Activated T-helper 1 cell treated with anti-CD3 and anti-CD28 coated beads, Interleukin-12 subunit alpha, Interleukin-12 subunit beta, Interleukin-2, Interleukin-4 antibody, amounts not matched to agents 30 ng/mL and 10 ng/mL and 1 ng/mL, durations not matched to agents 14 hours and 24 hours and 36 hours (primary cell): Measurements from ENCODE around the gene WNT1. TPM values are rescaled to one million over a fixed set of nuclear protein-coding genes. Genes with fewer than 3 reads are reported as not detected.

Experiments used
- DNase-seq: peaks from one replicate; pipeline ENCODE4 v3.0.0; 2021; ENCODE audit warnings: low spot score
- H3K27ac Mint-ChIP-seq: one replicate; pipeline ENCODE4 v1.8.0; 2021; ENCODE audit warnings: mild to moderate bottlenecking, mixed read lengths
- H3K27me3 Mint-ChIP-seq: one replicate; pipeline ENCODE4 v1.8.0; 2022; ENCODE audit warnings: mild to moderate bottlenecking, moderate library complexity, mixed read lengths; ENCODE audit not compliant: insufficient read depth
- H3K36me3 Mint-ChIP-seq: one replicate; pipeline ENCODE4 v1.8.0; 2021; ENCODE audit warnings: low read depth, mixed read lengths
- H3K4me1 Mint-ChIP-seq: one replicate; pipeline ENCODE4 v1.8.0; 2021; ENCODE audit warnings: low read depth, mixed read lengths
- H3K4me3 Mint-ChIP-seq: one replicate; pipeline ENCODE4 v1.8.0; 2021; ENCODE audit warnings: mild to moderate bottlenecking, moderate library complexity, mixed read lengths
- H3K9me3 Mint-ChIP-seq: one replicate; pipeline ENCODE4 v1.8.0; 2021; ENCODE audit warnings: mixed read lengths
- intact Hi-C: fragments of 100-400 bp; cut with micrococcal nuclease; formaldehyde crosslinking; loops from one replicate; pipeline ENCODE4 v1.15.1; 2024
- total RNA-seq: library from RNA; stranded (reverse); gene quantifications from 2 replicates; pipeline ENCODE4 v1.2.3, GENCODE V29; 2022

Gene WNT1
- total RNA-seq, 1 donor from 2014 or later, result 0.21 TPM

DNA sequence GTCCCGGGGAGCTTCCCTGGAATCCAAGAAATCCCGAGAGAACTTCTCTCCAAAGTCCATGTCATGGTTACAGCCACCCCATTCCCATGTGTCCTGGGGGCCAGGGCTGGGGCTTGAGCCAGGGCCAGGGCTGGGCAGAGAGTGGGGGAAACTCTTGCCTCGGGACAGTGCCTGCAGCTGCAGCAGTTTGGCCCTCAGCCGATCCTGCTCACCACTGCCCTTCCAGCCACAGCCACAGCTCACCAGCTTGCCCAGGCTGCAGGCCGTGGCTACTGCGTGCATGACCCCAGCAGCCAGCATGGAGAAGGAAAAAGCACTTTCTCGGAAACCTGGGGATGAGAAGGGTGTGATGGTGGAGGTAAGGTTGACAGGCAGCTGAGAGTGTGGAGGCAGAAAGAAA lies 10.1 kb upstream of the WNT1 start:
- peaks cover 58% of the 10 kb centered on the region for H3K27me3 Mint-ChIP-seq
- H3K4me3 Mint-ChIP-seq, result no peak overlapping the region
- intact Hi-C loops, result no loop called here
- no peak overlapping the region for H3K27ac Mint-ChIP-seq
- H3K4me1 Mint-ChIP-seq, result peaks cover 35% of the 10 kb centered on the region
- no peak for DNase-seq
- H3K36me3 Mint-ChIP-seq, result no peaks in the 10 kb centered on the region
- no peaks in the 10 kb centered on the region for H3K9me3 Mint-ChIP-seq

DNA sequence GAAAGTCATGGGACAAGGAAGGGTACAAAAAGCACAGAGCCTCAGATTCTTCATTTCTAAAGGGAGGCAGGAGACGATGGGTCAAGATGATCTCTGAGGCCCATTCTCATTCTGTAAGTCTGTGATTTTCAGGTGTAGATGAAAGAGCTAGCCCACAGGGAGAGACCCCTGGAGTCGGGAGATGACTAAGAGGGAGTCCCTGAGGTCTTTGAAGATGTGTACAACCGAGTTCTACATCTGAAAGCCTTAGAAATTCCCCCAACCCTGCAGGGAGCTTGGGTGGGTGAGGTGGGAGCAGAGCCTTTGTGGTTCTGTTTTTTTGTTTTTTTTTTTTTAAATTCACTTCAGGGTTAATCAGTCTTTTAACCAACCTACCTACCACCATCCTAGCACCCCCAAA lies 9.7 kb upstream of the WNT1 start:
- DNase-seq, result no peak
- Mint-ChIP-seq H3K27ac (no peak overlapping the region), H3K27me3 (peaks cover 60% of the 10 kb centered on the region), H3K9me3 (no peaks in the 10 kb centered on the region), H3K4me3 (no peak overlapping the region), H3K36me3 (no peaks in the 10 kb centered on the region), H3K4me1 (peaks cover 37% of the 10 kb centered on the region)
- intact Hi-C loops, result no loop called here

DNA sequence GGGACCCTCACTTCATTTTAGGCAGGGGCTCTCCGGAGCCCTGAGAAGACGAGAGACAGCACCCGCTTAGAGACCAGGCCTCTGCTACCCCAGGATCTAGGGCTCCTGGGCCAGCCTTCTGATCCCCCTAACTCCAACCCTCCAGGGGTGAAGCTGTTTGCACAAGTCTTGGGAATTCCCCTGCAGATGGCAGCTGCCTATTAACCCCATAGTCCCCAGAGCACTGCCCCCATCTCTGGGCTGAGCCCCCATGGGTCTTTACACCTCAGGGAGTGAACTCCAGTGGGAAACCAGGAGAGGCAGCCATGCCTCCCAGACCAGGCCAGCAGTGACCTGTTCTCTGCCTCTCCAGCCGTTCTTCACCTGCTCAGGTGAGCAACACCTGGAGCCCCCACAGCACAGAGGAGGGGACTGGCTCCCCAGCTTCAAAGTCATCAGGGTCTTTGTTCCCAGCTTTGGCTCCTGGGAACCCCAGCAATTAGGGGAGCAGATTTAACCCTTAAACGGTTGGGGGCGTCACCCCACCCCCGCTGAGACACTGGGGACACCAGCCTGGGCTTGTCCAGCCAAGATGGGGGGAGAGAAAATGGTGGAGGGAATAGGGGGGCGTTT lies 8.9 kb upstream of the WNT1 start:
- intact Hi-C loops, result no loop called here
- peaks cover 38% of the 10 kb centered on the region for H3K4me1 Mint-ChIP-seq
- peaks cover 67% of the 10 kb centered on the region for H3K27me3 Mint-ChIP-seq
- no peaks in the 10 kb centered on the region for H3K9me3 Mint-ChIP-seq
- H3K36me3 Mint-ChIP-seq, result no peaks in the 10 kb centered on the region
- no peak overlapping the region for H3K4me3 Mint-ChIP-seq
- peak overlapping the region; percentile 7 for H3K27ac Mint-ChIP-seq
- no peak for DNase-seq

DNA sequence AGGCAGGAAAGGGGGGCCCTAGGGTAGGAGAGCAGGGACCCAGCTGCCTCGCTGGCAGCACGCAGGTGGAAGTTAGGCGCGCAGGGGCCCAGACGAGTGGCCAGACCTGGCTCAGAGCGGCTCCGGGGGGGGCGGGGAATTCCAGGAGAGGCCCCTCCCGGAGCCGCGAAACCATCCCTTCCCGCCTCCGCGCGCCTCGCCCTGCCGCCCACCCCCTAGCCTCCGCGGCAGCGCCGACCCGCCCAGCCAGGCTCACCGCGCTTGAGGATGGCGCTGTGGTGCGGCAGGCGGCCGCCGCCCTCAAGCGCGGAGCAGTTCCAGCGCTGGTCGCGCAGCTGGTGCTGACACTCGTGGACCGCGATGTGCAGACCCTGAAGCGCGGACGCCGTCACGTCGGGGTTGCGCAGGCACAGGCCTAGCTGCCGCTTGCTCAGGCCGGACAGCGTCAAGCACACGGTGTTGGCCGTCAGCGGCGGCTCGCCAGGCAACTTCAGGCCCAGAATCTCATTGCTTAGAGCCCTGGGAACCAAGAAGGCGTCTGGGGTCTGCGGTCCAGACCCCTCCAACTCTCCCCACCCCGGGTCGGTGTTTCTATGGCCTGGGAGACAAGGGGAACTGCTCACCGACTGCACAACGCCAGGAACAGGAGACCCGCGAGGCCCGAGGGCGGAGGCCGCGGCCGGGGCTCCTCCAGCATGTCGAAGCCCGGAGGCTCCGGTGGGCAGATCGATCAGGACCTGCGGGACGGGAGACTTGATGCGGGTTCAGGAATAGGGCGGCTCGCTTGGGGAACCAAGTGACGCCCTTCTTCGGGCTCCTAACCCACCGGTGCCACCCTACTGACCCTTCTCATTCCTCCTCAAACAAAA lies 8.1 kb upstream of the WNT1 start:
- no peak for DNase-seq
- intact Hi-C loops, result no loop called here
- no peak overlapping the region for H3K4me3 Mint-ChIP-seq

DNA sequence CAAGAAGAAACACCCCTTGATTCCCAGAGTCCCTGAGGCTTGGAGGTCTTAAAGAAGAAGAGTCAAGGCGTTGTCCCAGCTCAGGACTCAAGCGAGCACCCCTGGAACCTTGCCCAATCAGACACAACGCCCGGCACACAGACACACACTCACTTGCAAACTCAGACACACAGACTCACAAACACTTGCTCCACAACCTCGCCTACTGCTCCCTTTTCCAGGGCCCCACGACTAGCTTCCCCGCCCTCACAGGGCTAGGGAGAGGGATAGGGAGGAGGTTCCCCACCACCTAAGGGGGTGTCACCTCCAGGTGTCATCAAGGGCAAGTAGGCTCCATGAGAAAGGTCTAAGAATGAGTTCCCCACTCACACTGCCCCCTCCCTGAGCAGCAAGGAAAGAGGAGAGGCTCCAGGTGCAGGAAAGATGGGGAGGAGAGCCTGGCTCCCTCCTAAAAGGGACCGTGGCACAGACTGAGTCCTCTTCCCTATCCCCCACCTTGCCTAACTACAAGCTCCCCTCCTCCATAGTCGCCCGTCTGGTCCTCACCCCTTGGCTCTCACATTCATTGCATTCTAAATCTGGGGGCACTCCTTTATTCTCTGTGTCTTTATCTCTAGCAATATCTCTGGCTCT lies 7.3 kb upstream of the WNT1 start:
- Mint-ChIP-seq H3K27ac (no peak overlapping the region), H3K4me1 (peaks cover 41% of the 10 kb centered on the region), H3K27me3 (peaks cover 70% of the 10 kb centered on the region), H3K4me3 (peak overlapping the region; percentile 31), H3K9me3 (no peaks in the 10 kb centered on the region), H3K36me3 (no peaks in the 10 kb centered on the region)
- no peak for DNase-seq
- intact Hi-C loops, result no loop called here

More for the DNA sequence above, 8.1 kb upstream of the WNT1 start:
- Mint-ChIP-seq H3K27ac (no peak overlapping the region), H3K36me3 (no peaks in the 10 kb centered on the region), H3K4me1 (peaks cover 41% of the 10 kb centered on the region), H3K9me3 (no peaks in the 10 kb centered on the region), H3K27me3 (peaks cover 71% of the 10 kb centered on the region)

DNA sequence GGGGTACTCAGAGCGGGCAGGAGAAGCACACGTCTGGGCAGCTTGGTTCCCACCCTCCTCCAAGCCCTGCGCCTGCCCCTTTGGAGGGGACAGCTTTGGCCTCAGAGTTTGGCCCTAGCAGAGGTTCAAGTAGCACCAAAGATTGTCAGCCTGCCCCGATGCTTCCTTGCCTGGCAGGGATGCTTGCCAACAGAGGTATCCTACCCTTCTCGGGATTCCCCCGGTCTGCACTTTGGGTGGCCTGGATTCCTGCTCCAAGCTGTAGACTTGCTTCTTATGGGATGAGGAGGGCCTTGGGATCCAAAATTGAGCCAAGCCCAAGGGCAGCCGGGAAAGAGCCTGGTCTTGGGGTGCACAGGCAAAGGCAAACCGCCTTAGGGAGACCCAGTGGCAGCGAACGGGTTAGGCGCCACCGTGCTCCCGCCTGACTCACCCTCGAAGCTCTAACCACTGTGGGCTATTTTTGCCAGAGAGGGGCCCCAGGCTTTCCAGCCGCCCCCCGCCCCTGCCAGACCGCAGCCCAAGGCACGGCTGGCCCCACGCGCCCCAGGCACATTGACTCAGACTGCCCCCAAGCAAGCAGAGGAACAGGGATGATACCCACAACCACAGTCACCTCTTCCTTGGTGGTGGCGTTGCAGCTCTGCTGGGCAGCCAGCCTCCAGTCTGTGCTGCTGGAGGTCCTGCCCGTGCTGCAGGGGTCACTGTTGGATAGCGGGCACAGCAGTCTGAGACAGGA lies 5.7 kb upstream of the WNT1 start:
- Mint-ChIP-seq H3K9me3 (no peaks in the 10 kb centered on the region), H3K27me3 (peaks cover 79% of the 10 kb centered on the region), H3K36me3 (no peaks in the 10 kb centered on the region), H3K4me1 (peaks cover 49% of the 10 kb centered on the region), H3K4me3 (peak overlapping the region; percentile 69), H3K27ac (peak overlapping the region; percentile 31)
- intact Hi-C loops, result loop anchor here (1.0 kb wide), 1 partner anchor 8 kb away; no protein-coding TSS in a partner anchor
- DNase-seq, result no peak

DNA sequence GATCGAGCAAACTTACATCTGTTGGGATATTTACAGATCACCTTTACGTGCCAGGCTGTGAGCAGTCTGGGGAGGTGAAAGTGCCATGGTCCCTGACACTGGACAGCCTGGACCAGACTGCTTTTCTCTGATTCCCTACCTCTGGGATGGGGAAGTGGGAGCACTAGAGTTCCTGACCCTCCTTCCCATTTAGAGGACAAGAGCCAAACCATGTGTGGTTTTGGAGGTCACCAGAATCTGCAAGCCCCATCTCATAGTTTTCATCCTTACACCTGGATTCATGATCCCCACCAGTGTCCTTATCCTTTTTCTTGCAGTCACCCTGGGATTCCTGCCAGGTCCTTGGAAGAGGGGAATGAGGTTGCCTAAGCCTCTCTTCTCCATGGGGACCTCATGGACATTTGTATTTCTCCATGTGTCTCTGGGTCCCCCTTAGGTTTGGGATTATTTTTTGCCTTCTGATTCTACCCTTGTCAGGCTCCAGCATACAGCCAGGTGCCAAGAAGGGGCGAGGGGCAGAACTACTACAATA lies 5.1 kb upstream of the WNT1 start:
- no peaks in the 10 kb centered on the region for H3K9me3 Mint-ChIP-seq

DNA sequence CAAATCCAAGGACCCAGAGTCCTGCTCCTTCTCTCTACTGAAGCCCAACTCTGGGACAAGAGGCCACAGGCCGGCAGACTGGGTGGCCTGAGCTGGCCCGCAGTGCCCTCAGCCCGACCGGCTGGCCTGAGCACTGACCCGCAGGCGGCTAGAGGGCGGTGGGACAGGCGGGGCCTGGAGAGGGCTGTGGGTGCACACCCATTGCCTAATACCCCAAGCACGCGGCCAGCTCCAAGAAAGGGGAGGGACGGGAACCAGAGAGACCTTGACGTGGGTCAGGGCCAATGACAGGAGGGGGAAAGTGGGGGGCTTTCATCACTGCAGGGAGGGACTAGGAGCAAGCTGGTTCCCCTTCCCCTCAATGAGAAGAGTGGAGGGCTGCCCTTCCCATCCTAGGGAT lies 4.6 kb upstream of the WNT1 start:
- Mint-ChIP-seq H3K36me3 (no peaks in the 10 kb centered on the region), H3K4me1 (peaks cover 55% of the 10 kb centered on the region), H3K9me3 (no peaks in the 10 kb centered on the region), H3K27me3 (peaks cover 73% of the 10 kb centered on the region), H3K27ac (no peak overlapping the region), H3K4me3 (no peak overlapping the region)
- intact Hi-C loops, result no loop called here
- no peak for DNase-seq

More for the DNA sequence above, 5.1 kb upstream of the WNT1 start:
- H3K27me3 Mint-ChIP-seq, result peaks cover 78% of the 10 kb centered on the region
- no peak overlapping the region for H3K4me3 Mint-ChIP-seq
- intact Hi-C loops, result loop anchor here (1.0 kb wide), 1 partner anchor 7 kb away; no protein-coding TSS in a partner anchor
- DNase-seq, result no peak
- no peaks in the 10 kb centered on the region for H3K36me3 Mint-ChIP-seq
- H3K27ac Mint-ChIP-seq, result no peak overlapping the region
- peaks cover 55% of the 10 kb centered on the region for H3K4me1 Mint-ChIP-seq

DNA sequence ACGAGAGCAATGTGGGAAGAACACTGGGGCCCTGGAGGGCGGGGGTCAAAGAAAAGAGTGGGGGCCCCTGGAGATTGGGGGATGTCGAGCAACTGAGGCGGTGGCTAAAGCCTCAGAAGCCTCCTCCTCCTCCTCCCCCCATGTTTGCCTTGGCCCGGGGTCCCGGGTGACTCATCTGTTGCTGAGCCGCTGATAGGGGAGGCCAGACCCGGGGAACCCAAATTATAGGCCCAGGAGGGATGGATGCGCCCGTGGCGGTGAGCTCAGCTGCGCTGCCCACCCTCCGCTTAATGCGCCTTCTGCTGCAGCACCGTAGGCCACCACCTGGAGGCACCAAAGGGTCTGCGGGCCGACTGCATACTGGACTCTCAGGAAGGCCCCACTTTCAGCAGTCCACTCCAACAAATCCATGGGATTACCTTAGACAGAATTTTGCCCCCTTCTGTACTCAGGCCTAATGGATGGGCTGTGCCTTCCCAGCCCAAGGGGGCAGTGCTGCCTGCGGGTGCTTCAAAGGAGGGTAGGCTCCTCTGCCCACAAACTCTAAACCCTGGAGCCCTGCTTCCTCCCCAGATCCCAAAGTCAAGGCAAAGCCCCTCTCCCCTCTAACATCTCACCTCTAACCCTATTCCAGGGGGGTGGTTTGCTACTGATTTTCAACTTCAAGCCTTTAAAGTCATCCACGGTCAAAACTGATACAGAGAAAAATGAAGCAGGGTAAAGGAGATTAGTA lies 4.0 kb upstream of the WNT1 start:
- no peaks in the 10 kb centered on the region for H3K9me3 Mint-ChIP-seq
- H3K4me1 Mint-ChIP-seq, result peaks cover 58% of the 10 kb centered on the region
- no peak for DNase-seq
- no peaks in the 10 kb centered on the region for H3K36me3 Mint-ChIP-seq
- H3K27ac Mint-ChIP-seq, result no peak overlapping the region
- peaks cover 73% of the 10 kb centered on the region for H3K27me3 Mint-ChIP-seq
- H3K4me3 Mint-ChIP-seq, result no peak overlapping the region
- intact Hi-C loops, result loop anchor here (2.0 kb wide), 1 partner anchor 15 kb away; no protein-coding TSS in a partner anchor

DNA sequence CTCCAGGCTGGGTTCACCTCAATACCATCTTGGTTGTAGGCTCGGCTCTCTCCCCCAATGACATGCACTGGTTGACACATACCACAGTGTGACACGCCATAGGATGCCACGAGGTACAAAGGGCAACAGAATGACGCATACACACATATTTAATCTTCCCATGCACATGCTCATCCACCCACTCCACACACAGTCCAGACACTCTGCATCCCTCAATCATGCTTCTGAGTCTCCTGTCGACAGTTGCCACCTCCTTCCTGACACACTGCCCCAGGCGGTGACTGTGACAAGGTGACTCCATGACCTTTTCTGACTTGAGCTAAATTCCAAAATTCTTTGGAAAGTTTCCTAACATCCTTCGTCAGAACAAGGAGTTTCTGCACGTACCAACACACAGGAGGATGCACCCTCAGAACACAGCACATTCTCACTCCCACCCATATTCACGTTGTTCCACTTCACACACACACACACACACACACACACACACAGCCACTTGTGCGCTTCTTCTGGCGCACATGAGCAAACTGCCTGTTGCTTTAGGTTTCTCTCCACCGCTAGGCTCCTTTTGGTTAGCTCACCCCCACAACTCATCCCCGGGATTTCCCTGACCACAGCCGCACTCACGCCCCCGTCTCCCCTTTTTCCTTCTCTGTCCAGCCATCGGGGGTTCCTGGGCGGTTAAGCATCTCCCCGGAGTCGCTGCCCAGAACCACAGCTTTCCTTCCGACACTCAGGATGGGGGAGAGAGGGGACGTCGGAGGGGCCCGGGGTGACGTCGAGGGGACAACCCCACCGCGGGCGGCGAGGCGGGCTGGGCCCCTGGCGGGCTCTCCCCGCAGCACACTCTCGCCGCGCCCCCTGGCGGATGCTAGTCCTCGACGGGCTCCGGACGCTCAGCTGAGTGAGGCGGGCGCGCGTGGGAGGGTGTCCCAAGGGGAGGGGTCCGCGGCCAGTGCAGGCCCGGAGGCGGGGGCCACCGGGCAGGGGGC lies 536 bp upstream of the WNT1 start:
- H3K27me3 Mint-ChIP-seq, result peaks cover 80% of the 10 kb centered on the region
- H3K4me3 Mint-ChIP-seq, result peak overlapping the region; percentile 55
- peak overlapping the region; percentile 73 for H3K27ac Mint-ChIP-seq
- peaks cover 62% of the 10 kb centered on the region for H3K4me1 Mint-ChIP-seq
- no peaks in the 10 kb centered on the region for H3K36me3 Mint-ChIP-seq
- intact Hi-C loops, result loop anchor here (1.0 to 5.0 kb wide), 3 partner anchors 20 to 975 kb away; partner anchors contain the start of genes ARF3 and COL2A1
- DNase-seq, result peak; percentile 72
- H3K9me3 Mint-ChIP-seq, result no peaks in the 10 kb centered on the region
